HepG2 (cell line): ENCODE data around the gene MRPL37. TPM values are rescaled to one million over a fixed set of nuclear protein-coding genes. Genes with fewer than 3 reads are reported as not detected.
"Not testable (repeated sequence)": the region's sequence is repeated elsewhere in the genome, so short reads cannot be mapped to it uniquely, and the experiment has no call there.

Experiments used
- ATAC-seq: fragments of 200-7000 bp; cut with Tn5 transposase; 3 replicates; pipeline ENCODE4 v1.9.1; 2020; ENCODE audit warnings: mild to moderate bottlenecking, moderate library complexity
- BruUV-seq: library from RNA; stranded (reverse); fragments of 400-500 nt; replicated peaks from 2 replicates; lab custom pipeline; 2021; lab: Mats Ljungman, UMichigan
- CTCF ChIA-PET: fragments of 300-600 bp; formaldehyde crosslinking; extraction: SDS; loops from one replicate; lab custom pipeline; 2021; ENCODE audit warnings: low total read pairs, inconsistent platforms, low intra/inter-chr PET ratio; lab: Yijun Ruan, JAX
- POLR2A ChIA-PET: fragments of 350-600 bp; sonication (Branson Sonifier 250); formaldehyde crosslinking; loops from one replicate; lab custom pipeline; 2020; ENCODE audit warnings: antibody characterized with exemption, inconsistent platforms; lab: Yijun Ruan, JAX
- DNase-seq: peaks from one replicate; pipeline ENCODE4 v3.0.0-alpha.2; 2015; ENCODE audit warnings: low spot score
- FAIRE-seq: peaks from 3 replicates; lab custom pipeline; 2011; peaks lifted over from hg19 to GRCh38; lab: Jason Lieb, UNC
- H2AFZ ChIP-seq: one replicate; pipeline ENCODE4 v1.6.1; 2011; ENCODE audit warnings: low read length, inconsistent platforms
- H3K27ac ChIP-seq: fragments of 300-600 bp; 3 replicates; pipeline ENCODE4 v1.8.0; 2011; ENCODE audit warnings: mixed run types, mild to moderate bottlenecking, mixed read lengths, low read length, inconsistent platforms; ENCODE audit not compliant: insufficient read depth; ENCODE audit errors: extremely low read length
- H3K27me3 ChIP-seq, 2 experiments: fragments of 200-600 bp in 1 of 2; 2 replicates in 1 of 2; 3 replicates in 1 of 2; pipeline versions ENCODE4 v1.6.0 to v1.8.0; 2011; ENCODE audit warnings: low read length in 2 of 2, mild to moderate bottlenecking in 2 of 2, moderate library complexity in 2 of 2, inconsistent platforms in 1 of 2; ENCODE audit not compliant: insufficient read depth in 2 of 2, control insufficient read depth in 1 of 2
- H3K36me3 ChIP-seq, 2 experiments: fragments of 200-600 bp in 1 of 2; replicated peaks in 1 of 2; 2 replicates in 1 of 2; 3 replicates in 1 of 2; pipeline versions ENCODE4 v1.5.1 to v1.8.0; 2011; ENCODE audit warnings: low read length in 2 of 2, inconsistent platforms in 1 of 2; ENCODE audit not compliant: insufficient read depth in 2 of 2, control insufficient read depth in 1 of 2
- H3K4me1 ChIP-seq: 2 replicates; pipeline ENCODE4 v1.5.1; 2012; ENCODE audit warnings: low read length, inconsistent platforms; ENCODE audit not compliant: insufficient read depth
- H3K4me2 ChIP-seq: 2 replicates; pipeline ENCODE4 v1.6.0; 2011; ENCODE audit warnings: low read depth, low read length, inconsistent platforms
- H3K4me3 ChIP-seq, 3 experiments: fragments of 200-600 bp in 1 of 3; sonication (generic), shearing (Covaris generic) in 1 of 3; replicated peaks in 1 of 3; 2 replicates each; pipeline ENCODE4 v1.5.1; 2011 to 2016; ENCODE audit warnings: low read length in 3 of 3, inconsistent platforms in 2 of 3, low read depth in 2 of 3, mild to moderate bottlenecking in 2 of 3, control low read depth in 1 of 3, mixed read lengths in 1 of 3; ENCODE audit not compliant: insufficient read depth in 1 of 3
- H3K79me2 ChIP-seq: one replicate; pipeline ENCODE4 v1.6.1; 2011; ENCODE audit warnings: low read length, inconsistent platforms; ENCODE audit not compliant: insufficient read depth
- H3K9ac ChIP-seq: 2 replicates; pipeline ENCODE4 v1.6.0; 2011; ENCODE audit warnings: mild to moderate bottlenecking, low read depth, low read length, inconsistent platforms; ENCODE audit not compliant: insufficient read depth
- H3K9me3 ChIP-seq: 2 replicates; pipeline ENCODE4 v1.5.1; 2012; ENCODE audit warnings: mild to moderate bottlenecking, low read length
- H4K20me1 ChIP-seq: 2 replicates; pipeline ENCODE4 v1.6.0; 2011; ENCODE audit warnings: inconsistent platforms, mild to moderate bottlenecking, low read length, moderate library complexity; ENCODE audit not compliant: insufficient read depth
- FOXA1 ChIP-seq, 2 experiments: fragments of 450-650 bp in 1 of 2; sonication (generic) in 1 of 2; formaldehyde crosslinking in 1 of 2; IDR thresholded peaks; 2 replicates each; pipeline versions ENCODE4 v1.4.0 to v1.6.1; 2016 to 2020; ENCODE audit warnings: missing genetic modification reagents in 1 of 2
- SAFB2 ChIP-seq: sonication (generic); formaldehyde crosslinking; IDR thresholded peaks from 2 replicates; pipeline ENCODE4 v1.5.1; 2020; ENCODE audit warnings: missing genetic modification reagents, low read depth, mild to moderate bottlenecking, borderline replicate concordance
- ZNF44 ChIP-seq: sonication (generic); formaldehyde crosslinking; IDR thresholded peaks from 2 replicates; pipeline ENCODE4 v1.5.1; 2020; ENCODE audit warnings: mild to moderate bottlenecking, missing genetic modification reagents
- ZNF562 ChIP-seq: sonication (generic); formaldehyde crosslinking; IDR thresholded peaks from 2 replicates; pipeline ENCODE4 v1.8.0; 2022; ENCODE audit warnings: missing genetic modification reagents, borderline replicate concordance
- WGBS: methylation state at CpG from one replicate; pipeline ENCODE4 v1.1.6; 2017; ENCODE audit warnings: low lambda C conversion rate; 5-methylcytosine and 5-hydroxymethylcytosine counted together
- in situ Hi-C: cut with HindIII; loops from 2 replicates; pipeline ENCODE4 v1.10.0; 2017; ENCODE audit warnings: low pct_unique_long_range_greater_than_20kb; ENCODE audit not compliant: extremely low pct_ligation_motif_present
- intact Hi-C: fragments of 100-400 bp; cut with micrococcal nuclease; formaldehyde crosslinking; loops from one replicate; pipeline ENCODE4 v1.10.0; 2022; ENCODE audit not compliant: unreplicated experiment
- polyA plus RNA-seq, 8 experiments: library from polyadenylated mRNA; depleted of rRNA in 3 of 8; stranded (reverse) in 7 of 8; unstranded in 1 of 8; fragments of >200 nt; fragmentation: Illumina TruSeq in 4 of 8; extraction: Trizol in 4 of 8; gene quantifications; 2 replicates each; pipeline versions ENCODE4 v1.2.1 to v1.2.3, GENCODE V29; 2011 to 2016; ENCODE audit warnings: low read depth in 4 of 8, missing spikeins in 1 of 8, mixed read lengths in 1 of 8; ENCODE audit not compliant: insufficient read depth in 1 of 8
- total RNA-seq, 5 experiments: library from RNA; depleted of rRNA; stranded (reverse); fragments of >200 nt; fragmentation: Illumina TruSeq; extraction: Trizol; gene quantifications; 2 replicates each; pipeline ENCODE4 v1.2.3, GENCODE V29; 2016; ENCODE audit warnings: low read depth in 1 of 5

Gene MRPL37
- total and polyA plus RNA-seq, 2 of the 13 experiments (the other 11 are each of a cell fraction or from before 2014, with no cell fraction given), result 31.7 to 127 TPM

- TF ChIP-seq ZNF44 (CRISPR knock-in tag) (no peak), ZNF562 (CRISPR knock-in tag) (no peak), SAFB2 (no peak)
These were observed 7.3 kb downstream of the MRPL37 start (continued) for GRCh38 chr1:54207287-54207686.

GRCh38 chr1:54207896-54208295, 7.9 kb downstream of the MRPL37 start:
- intact Hi-C loops, result loop anchor here (10.0 kb wide), 1 partner anchor 133 kb away; no protein-coding TSS in a partner anchor
- H3K27ac ChIP-seq, DNase-seq, H3K79me2 ChIP-seq, in situ Hi-C loops, H2AFZ ChIP-seq, CTCF ChIA-PET, POLR2A ChIA-PET, FAIRE-seq, H3K9me3 ChIP-seq, ATAC-seq, H4K20me1 ChIP-seq, BruUV-seq, H3K4me3 ChIP-seq, H3K9ac ChIP-seq, H3K27me3 ChIP-seq, H3K4me2 ChIP-seq, H3K4me1 ChIP-seq: not testable (repeated sequence)
- peaks cover 33 to 75% of the 10 kb centered on the region in 2 experiments for H3K36me3 ChIP-seq
- WGBS, result 67% methylated on average over 3 of the region's 4 CpGs

GRCh38 chr1:54212872-54213271, 12.9 kb downstream of the MRPL37 start:
- CTCF ChIA-PET, result no interaction called here
- Histone ChIP-seq H4K20me1 (no peaks in the 10 kb centered on the region), H3K36me3 (peaks cover 54 to 94% of the 10 kb centered on the region in 2 experiments), H3K4me3 (no peak overlapping the region), H3K4me2 (no peak overlapping the region), H3K9ac (no peak overlapping the region), H3K4me1 (no peaks in the 10 kb centered on the region), H3K27me3 (no peaks in the 10 kb centered on the region), H3K9me3 (no peaks in the 10 kb centered on the region), H3K27ac (no peak overlapping the region), H2AFZ (no peak overlapping the region), H3K79me2 (no peaks in the 10 kb centered on the region)
- intact Hi-C loops, result no loop called here
- POLR2A ChIA-PET, result no interaction called here
- FAIRE-seq (no peak), ATAC-seq (no peak), DNase-seq (no peak)
- TF ChIP-seq FOXA1 (IDR thresholded peaks at IDR 0.05) (no peak), FOXA1 (CRISPR knock-in tag; IDR thresholded peaks at IDR 0.05) (no peak)
- in situ Hi-C loops, result no loop called here
- no TSS peak for BruUV-seq
- 100% methylated on average over 1 of the region's 1 CpG for WGBS
